Activated B cell treated with CpG ODN at 0.5 μM for 24 hours (primary cell): ENCODE data around the gene RNF6. TPM values are rescaled to one million over a fixed set of nuclear protein-coding genes. Genes with fewer than 3 reads are reported as not detected.

Experiments
- ATAC-seq: fragments of 200-7000 bp; cut with Tn5 transposase; one replicate; pipeline ENCODE4 v1.10.0; 2021; ENCODE audit warnings: low read depth, mild to moderate bottlenecking, moderate library complexity
- CTCF ChIA-PET: fragments of 350-600 bp; sonication (Branson Sonifier 250); formaldehyde crosslinking; loops from one replicate; lab custom pipeline; 2021; ENCODE audit warnings: antibody characterized with exemption; lab: Charles Lee
- POLR2A ChIA-PET: fragments of 350-600 bp; sonication (Branson Sonifier 250); formaldehyde crosslinking; loops from one replicate; lab custom pipeline; 2021; ENCODE audit warnings: antibody characterized with exemption; lab: Charles Lee
- DNase-seq: peaks from one replicate; pipeline ENCODE4 v3.0.0; 2022
- H3K27ac Mint-ChIP-seq: one replicate; pipeline ENCODE4 v1.8.0; 2020; ENCODE audit warnings: mixed read lengths
- H3K27me3 Mint-ChIP-seq: one replicate; pipeline ENCODE4 v1.8.0; 2021; ENCODE audit warnings: mixed read lengths
- H3K36me3 Mint-ChIP-seq: one replicate; pipeline ENCODE4 v1.8.0; 2021; ENCODE audit warnings: low read depth, mixed read lengths
- H3K4me1 Mint-ChIP-seq: one replicate; pipeline ENCODE4 v1.8.0; 2021; ENCODE audit warnings: mixed read lengths
- H3K4me3 Mint-ChIP-seq: one replicate; pipeline ENCODE4 v1.8.0; 2020; ENCODE audit warnings: mild to moderate bottlenecking, mixed read lengths
- H3K9me3 Mint-ChIP-seq: one replicate; pipeline ENCODE4 v1.8.0; 2020; ENCODE audit warnings: mixed read lengths
- intact Hi-C: fragments of 100-400 bp; cut with micrococcal nuclease; formaldehyde crosslinking; loops from one replicate; pipeline ENCODE4 v1.15.1; 2024
- total RNA-seq: library from RNA; stranded (reverse); gene quantifications from 2 replicates; pipeline ENCODE4 v1.2.3, GENCODE V29; 2022
- TF ChIP-seq, protein P1 (sequence below): fragments of 200-600 bp; IDR thresholded peaks from one replicate; pipeline ENCODE4 v1.8.0; 2022; ENCODE audit warnings: antibody characterized with exemption, mild to moderate bottlenecking

Gene RNF6
- 47.5 and 48.3 TPM in 2 replicates for total RNA-seq

DNA sequence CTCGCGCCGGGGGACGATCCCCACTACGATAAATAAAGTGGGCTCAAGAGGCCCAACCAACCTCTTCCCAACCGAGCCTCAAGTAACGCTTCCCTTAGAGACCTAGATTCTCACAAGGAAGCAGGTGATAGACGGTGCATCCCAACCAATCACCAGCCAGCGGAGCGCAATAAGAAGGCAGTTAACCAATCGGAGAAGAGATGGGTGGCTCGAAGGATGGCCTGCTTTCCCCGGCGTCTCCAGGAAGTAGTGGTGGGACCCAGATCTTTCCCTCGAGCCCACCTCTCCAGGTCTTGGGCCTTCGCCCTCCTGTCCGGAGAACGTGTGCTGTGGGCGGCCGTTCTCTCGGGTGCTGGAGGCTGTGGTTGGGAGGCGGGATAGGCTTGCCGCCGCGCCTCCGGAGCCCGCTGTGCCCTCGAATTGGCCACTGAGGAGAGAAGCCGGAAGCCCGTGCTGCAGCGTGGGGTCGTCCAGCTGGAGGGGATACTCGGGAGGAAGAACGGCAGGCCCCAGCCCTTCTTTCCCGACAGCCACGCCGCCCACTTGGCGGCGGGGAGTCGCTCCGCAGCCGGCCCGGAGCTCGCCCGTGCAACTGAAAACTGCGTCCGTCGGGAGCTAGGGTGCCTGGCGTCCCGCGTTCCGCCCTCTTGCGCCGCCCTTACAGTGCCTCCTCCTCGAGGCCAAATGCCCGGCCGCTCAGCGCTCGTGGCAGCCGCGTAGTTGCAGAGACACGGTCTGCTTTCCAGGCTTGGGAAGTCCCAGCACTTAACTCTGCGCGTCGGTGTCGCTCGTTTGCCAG lies at the start of gene RNF6:
TSS of gene RNF6 (minus strand) at position 594 of the 799 bp plus-strand sequence. CDS start 2,665 bp downstream, outside the sequence.
- intact Hi-C loops, result loop anchor here (1.0 kb wide), 2 partner anchors 32 to 36 kb away; partner anchors contain the start of gene CDK8
- POLR2A ChIA-PET, result interaction anchor here (0.6 to 6.2 kb wide), 7 partner anchors 12 to 320 kb away, joined by 3 to 125 read pairs (median 4); partner anchors contain the start of gene CDK8
- Mint-ChIP-seq H3K27ac (peak within 1 kb of the TSS; percentile 100), H3K36me3 (peaks cover 37% of the 10 kb centered on the region), H3K4me1 (peaks cover 36% of the 10 kb centered on the region), H3K4me3 (peak within 1 kb of the TSS; percentile 100), H3K27me3 (peaks cover 7% of the 10 kb centered on the region), H3K9me3 (no peaks in the 10 kb centered on the region)
- TF ChIP-seq, protein P1, sequence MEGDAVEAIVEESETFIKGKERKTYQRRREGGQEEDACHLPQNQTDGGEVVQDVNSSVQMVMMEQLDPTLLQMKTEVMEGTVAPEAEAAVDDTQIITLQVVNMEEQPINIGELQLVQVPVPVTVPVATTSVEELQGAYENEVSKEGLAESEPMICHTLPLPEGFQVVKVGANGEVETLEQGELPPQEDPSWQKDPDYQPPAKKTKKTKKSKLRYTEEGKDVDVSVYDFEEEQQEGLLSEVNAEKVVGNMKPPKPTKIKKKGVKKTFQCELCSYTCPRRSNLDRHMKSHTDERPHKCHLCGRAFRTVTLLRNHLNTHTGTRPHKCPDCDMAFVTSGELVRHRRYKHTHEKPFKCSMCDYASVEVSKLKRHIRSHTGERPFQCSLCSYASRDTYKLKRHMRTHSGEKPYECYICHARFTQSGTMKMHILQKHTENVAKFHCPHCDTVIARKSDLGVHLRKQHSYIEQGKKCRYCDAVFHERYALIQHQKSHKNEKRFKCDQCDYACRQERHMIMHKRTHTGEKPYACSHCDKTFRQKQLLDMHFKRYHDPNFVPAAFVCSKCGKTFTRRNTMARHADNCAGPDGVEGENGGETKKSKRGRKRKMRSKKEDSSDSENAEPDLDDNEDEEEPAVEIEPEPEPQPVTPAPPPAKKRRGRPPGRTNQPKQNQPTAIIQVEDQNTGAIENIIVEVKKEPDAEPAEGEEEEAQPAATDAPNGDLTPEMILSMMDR, result no peak
- ATAC-seq (peak; percentile 92), DNase-seq (peak; percentile 87)
- CTCF ChIA-PET, result interaction anchor here (1.1 to 3.8 kb wide), 2 partner anchors 34 to 37 kb away, joined by 3 to 26 read pairs; no protein-coding TSS in a partner anchor

DNA sequence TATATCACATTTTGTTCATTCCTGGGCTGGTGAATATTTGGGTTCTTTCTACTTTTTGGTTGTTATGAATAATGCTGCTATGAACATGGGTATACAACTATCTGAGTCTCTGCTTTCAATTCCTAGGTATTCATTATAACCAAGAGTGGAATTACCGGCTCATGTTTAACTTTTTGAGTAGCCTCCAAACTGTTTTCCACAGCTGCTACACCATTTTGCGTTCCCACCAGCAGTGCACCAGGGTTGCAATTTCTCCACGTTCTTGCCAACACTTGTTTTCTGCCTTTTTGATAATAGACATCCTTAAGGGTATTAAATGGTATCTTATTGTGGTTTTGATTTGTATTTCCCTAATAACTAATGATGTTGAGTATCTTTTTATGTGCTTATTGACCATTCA lies 48.6 kb upstream of the RNF6 start:
- Mint-ChIP-seq H3K27me3 (no peaks in the 10 kb centered on the region), H3K36me3 (no peaks in the 10 kb centered on the region), H3K4me1 (peaks cover 20% of the 10 kb centered on the region), H3K4me3 (no peak overlapping the region), H3K27ac (no peak overlapping the region), H3K9me3 (no peaks in the 10 kb centered on the region)
- ChIA-PET POLR2A (no interaction called here), CTCF (no interaction called here)
- intact Hi-C loops, result no loop called here
- no peak for DNase-seq
- no peak for ATAC-seq
- TF ChIP-seq, protein P1, result no peak

DNA sequence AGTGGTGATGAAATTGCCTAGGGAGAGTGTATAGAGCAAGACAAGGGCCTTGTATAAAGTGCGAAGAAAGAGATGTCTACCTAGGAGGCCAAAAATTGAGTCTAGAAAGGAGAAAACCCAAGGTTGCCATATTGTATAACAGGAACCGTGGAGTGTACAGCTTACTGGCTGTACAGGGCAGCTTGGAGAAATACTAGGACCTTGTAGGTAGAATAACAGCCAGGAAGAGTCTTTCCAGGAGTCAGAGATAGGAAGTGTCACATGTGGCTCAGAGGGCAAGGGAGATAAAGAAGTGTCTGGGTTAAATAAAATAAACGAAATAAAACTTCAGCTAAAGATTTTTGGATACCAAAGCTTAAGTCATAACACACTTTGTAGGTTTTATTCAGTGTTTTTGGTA lies 44.2 kb upstream of the RNF6 start:
- intact Hi-C loops, result no loop called here
- TF ChIP-seq, protein P1, result no peak
- ChIA-PET CTCF (no interaction called here), POLR2A (no interaction called here)
- DNase-seq (no peak), ATAC-seq (no peak)
- peaks cover 2% of the 10 kb centered on the region for H3K9me3 Mint-ChIP-seq
- no peak overlapping the region for H3K27ac Mint-ChIP-seq
- H3K36me3 Mint-ChIP-seq, result no peaks in the 10 kb centered on the region
- no peak overlapping the region for H3K4me3 Mint-ChIP-seq
- peaks cover 25% of the 10 kb centered on the region for H3K4me1 Mint-ChIP-seq
- H3K27me3 Mint-ChIP-seq, result no peaks in the 10 kb centered on the region

DNA sequence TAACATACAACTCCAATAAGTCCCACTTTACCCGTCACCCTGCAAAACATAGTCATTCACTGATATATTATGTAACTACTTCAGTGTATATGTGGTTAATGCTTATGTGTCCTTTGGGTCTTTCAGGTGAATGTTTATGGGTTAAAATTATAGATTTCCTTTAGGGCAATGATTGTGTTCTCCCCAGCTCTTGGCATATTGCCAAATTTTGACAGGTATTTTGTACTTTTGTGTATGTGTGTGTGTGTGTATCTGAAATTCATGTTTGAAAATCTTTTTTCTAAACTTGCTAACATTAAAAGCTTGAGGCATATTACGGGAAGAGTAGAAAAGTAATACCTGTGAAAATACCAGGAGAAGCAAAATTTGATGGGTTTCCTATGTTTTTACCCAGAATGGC lies 40.0 kb upstream of the RNF6 start:
- H3K27ac Mint-ChIP-seq, result no peak overlapping the region
- peaks cover 2% of the 10 kb centered on the region for H3K9me3 Mint-ChIP-seq
- TF ChIP-seq, protein P1, result no peak
- CTCF ChIA-PET, result interaction anchor here (0.5 kb wide), 1 partner anchor 10 kb away, joined by 4 read pairs; no protein-coding TSS in a partner anchor
- intact Hi-C loops, result no loop called here
- no peaks in the 10 kb centered on the region for H3K36me3 Mint-ChIP-seq
- peaks cover 26% of the 10 kb centered on the region for H3K4me1 Mint-ChIP-seq
- no peak for ATAC-seq
- POLR2A ChIA-PET, result no interaction called here
- no peak overlapping the region for H3K4me3 Mint-ChIP-seq
- no peaks in the 10 kb centered on the region for H3K27me3 Mint-ChIP-seq
- no peak for DNase-seq

DNA sequence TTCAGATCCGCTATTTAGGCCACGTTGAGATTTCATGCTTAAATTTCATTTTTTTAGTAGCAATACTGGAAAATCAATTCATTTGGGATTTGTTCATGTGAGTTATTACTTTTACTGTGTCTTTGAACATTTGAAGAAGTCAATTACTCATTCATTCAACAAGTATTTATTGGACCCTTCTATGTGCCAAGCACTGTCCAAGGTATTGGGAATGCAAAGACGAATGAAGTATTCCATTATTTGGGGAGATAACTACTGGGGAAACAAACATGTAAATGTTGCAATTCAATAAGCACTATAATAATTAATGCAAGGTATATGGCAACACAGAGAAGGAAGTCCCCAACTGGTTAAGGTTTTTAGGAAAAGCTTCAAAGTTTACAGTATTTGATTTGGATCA lies 37.5 kb upstream of the RNF6 start:
- no peak for ATAC-seq
- intact Hi-C loops, result loop anchor here (10.0 kb wide), 1 partner anchor 1195 kb away; the partner anchor contains the start of gene MTIF3
- H3K27ac Mint-ChIP-seq, result no peak overlapping the region
- no peak overlapping the region for H3K4me3 Mint-ChIP-seq
- peaks cover 1% of the 10 kb centered on the region for H3K9me3 Mint-ChIP-seq
- H3K36me3 Mint-ChIP-seq, result peaks cover 2% of the 10 kb centered on the region
- ChIA-PET CTCF (no interaction called here), POLR2A (no interaction called here)
- H3K4me1 Mint-ChIP-seq, result peaks cover 35% of the 10 kb centered on the region
- TF ChIP-seq, protein P1, result no peak
- DNase-seq, result no peak
- H3K27me3 Mint-ChIP-seq, result no peaks in the 10 kb centered on the region
